ENCODE results near the gene GART.
A peak's percentile ranks its signal among the peaks of the same experiment; 100 is the strongest.

GART gene

GRCh38 chr21:33552999-33553598 lies 11.2 kb upstream of the GART start:
- no peak for DNase-seq (ENCODE audit: low spot score)

- DNase-seq (ENCODE audit: low spot score) = no peak
Observed at GRCh38 chr21:33552093-33552998, 10.4 kb upstream of the GART start.

DNA sequence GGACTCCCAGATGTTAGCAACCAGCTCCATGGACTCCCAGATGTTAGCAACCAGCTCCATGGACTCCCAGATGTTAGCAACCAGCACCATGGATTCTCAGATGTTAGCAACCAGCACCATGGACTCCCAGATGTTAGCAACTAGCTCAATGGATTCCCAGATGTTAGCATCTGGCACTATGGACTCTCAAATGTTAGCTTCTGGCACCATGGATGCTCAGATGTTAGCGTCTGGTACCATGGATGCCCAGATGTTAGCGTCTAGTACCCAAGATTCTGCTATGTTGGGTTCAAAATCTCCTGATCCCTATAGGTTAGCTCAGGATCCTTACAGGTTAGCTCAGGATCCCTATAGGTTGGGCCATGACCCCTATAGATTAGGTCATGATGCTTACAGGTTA lies 9.7 kb upstream of the GART start:
- DNase-seq (ENCODE audit: low spot score) = no peak

DNA sequence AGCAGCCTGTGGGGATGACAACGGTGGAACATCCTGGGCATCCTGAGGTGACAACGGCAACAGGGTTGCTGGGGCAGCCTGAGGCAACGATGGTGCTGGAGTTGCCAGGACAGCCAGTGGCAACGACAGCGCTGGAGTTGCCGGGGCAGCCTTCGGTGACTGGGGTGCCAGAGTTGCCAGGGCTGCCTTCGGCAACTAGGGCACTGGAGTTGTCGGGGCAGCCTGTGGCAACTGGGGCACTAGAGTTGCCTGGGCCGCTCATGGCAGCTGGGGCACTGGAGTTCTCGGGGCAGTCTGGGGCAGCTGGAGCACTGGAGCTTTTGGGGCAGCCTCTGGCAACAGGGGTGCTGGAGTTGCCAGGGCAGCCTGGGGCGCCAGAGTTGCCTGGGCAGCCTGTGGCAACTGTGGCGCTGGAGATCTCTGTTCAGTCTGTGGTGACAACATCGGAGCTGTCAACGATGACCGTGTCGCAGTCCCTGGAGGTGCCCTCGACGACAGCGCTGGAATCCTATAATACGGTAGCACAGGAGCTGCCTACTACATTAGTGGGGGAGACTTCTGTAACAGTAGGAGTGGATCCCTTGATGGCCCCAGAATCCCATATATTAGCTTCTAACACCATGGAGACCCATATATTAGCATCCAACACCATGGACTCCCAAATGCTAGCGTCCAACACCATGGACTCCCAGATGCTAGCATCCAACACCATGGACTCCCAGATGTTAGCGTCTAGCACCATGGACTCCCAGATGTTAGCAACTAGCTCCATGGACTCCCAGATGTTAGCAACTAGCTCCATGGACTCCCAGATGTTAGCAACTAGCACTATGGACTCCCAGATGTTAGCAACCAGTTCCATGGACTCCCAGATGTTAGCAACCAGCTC lies 9.1 kb upstream of the GART start:
- no peak for DNase-seq (ENCODE audit: low spot score)

GRCh38 chr21:33549848-33550771 lies 8.2 kb upstream of the GART start:
- DNase-seq (ENCODE audit: low spot score) = no peak

- DNase-seq (ENCODE audit: low spot score) = no peak
Observed at GRCh38 chr21:33546086-33546485, 4.2 kb upstream of the GART start.

- DNase-seq (ENCODE audit: low spot score) = no peak
Observed at GRCh38 chr21:33544451-33545195, 2.7 kb upstream of the GART start.

DNA sequence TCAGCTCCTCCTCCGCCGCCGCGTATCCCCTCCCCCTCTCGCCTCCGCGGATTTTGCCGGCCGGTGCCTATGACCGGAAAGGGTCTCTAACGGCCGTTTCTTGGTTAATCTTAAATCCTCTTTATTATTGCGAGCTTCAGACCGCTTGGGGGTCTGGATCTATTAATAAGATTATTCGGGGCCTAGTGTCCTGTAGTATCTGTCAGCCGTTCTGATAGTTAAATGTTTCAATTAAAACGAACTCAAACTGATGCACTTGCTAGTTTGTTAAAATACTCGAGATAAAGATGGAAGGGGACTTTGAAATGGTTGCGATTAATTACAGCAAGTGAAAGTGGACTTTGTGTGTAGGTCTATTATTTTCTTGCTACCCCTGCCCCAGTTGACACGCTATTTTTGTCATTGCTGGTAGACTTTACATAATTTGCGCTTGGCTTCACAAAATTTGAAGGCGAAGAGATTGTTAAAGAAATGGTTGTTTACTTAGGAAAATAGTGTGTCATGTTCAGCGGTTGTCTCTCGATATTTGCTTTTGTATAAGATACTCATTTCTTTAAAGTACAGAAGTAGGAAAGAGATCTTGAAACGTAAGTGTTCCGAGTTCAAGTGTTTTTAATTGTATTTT lies 1.7 kb upstream of the GART start:
- DNase-seq (ENCODE audit: low spot score) = peak; percentile 48

DNA sequence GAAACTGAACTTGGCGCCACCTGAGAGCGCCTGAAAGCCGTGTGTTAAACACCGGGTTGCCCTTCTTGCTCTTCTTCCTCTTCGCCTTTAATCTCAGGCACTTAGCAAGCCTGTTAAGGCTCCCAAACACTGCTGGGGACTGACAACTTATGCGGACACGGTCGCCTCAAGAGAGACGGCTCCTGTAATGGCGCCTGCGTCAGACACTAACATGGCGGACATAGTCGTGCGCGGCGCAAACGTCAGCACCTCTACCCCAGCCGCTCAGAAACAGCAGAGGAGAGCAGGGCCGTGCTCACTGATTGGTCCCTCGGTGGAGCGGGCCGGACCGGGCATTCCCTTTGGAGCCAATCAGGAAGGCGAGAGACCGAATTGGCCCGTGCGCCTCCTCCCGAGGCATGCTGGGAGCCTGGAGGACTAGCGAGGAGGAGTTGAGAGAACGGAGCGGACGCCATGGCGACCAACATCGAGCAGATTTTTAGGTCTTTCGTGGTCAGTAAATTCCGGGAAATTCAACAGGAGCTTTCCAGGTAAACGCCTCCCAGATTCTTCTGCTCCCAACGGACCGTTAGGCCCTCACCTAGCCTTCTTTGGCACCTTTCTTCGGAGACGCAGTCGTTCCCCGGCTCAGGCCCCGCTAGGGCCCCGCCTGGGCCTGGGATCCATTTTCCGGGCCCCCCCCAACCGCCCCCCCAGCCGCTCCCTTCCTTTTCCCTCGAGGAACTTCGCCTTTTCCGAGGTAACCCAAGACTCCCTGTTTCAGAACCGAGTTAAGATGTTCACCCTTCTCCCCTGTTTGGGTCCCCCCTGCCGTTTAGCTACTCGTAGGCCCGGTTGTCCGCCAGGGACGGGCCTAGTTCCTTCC lies 955 bp upstream of the GART start, which contains the start of gene SON:
SON (plus strand) TSS at position 399 of the 865 bp plus-strand sequence; CDS start at position 454, 55 bp downstream.
- DNase-seq (ENCODE audit: low spot score) = peak; percentile 98

DNA sequence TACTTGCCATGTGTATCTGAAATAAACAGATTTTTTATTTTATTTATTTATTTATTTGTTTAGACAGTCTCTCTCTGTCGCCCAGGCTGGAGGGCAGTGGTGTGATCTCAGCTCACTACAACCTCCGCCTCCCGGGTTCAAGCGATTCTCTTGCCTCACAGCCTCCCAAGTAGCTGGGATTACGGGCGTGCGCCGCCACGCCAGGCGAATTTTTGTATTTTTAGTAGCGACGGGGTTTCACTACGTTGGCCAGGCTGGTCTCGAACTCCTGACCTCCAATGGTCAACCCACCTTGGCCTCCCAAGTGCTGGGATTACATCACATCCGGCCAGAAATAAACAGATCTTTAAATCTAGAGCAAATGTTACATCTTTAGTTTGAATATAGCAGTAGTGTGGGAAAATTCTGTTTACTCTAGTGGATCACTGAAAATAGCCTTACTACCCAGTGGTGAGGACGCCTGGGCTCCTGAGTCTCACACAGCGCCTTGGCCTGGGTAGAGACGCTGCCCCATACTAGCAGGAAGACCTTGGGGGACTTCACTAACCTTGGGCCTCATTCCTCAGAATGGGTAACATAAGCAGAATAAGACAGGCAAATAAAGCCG lies 709 bp downstream of the GART start:
- DNase-seq (ENCODE audit: low spot score) = peak; percentile 1

- DNase-seq (ENCODE audit: low spot score) = no peak
Observed at GRCh38 chr21:33540711-33541104, 1.2 kb downstream of the GART start.

DNA sequence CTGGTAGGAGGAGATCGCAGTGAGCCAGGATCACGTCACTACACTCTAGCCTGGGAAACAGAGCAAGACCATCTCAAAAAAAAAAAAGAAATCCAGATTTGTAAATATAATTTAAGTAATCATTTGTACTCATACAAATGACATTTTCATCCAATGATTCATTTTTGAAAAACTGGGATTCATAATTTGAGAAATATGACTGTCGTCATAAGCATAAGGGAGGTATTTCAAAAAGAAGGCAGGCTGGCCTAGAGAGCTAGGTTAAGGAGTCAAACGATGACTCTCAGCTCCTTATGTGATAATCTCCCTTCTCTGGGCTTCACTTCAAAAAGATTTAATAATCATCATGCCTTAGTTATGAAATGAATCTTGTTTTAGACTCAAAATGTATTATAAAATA lies 2.3 kb downstream of the GART start:
- no peak for DNase-seq (ENCODE audit: low spot score)

DNA sequence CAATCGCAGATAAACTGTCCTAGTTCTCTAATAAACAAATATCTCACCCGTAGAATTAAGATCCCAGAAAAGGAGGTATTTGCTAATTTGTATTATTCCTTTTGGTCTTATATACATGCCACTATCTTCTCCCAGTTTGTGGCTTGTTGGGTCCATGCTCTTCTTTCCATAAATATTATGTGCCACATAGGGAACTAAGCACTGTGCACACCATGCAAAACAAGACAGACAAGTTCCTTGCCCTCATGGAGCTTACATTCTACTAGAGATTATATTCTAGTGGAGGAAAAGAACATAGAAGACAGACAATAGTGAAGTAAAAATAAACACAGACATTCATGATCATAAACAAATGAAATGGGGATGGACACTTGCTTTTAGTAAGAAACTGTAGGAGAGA lies 4.7 kb downstream of the GART start:
- DNase-seq (ENCODE audit: low spot score) = no peak

DNA sequence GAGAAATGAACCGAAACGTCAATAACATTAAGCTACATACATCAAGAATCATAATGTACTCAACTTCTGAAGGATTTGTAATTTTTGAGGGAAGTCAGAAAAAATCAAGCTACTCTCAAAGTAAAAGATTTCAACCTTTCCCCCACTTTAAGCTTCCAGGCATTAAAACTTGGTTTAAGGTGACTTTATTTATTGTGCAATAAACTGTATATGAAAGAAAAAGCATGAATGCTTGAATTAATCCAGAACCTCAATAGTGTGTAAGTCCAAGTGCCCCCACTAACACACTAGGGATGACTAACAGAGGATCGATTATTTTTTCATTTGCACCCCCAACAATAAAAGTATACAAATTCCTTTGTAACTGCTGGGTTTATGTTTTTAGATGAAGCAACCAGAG lies 10.9 kb downstream of the GART start:
- DNase-seq (ENCODE audit: low spot score) = no peak

DNA sequence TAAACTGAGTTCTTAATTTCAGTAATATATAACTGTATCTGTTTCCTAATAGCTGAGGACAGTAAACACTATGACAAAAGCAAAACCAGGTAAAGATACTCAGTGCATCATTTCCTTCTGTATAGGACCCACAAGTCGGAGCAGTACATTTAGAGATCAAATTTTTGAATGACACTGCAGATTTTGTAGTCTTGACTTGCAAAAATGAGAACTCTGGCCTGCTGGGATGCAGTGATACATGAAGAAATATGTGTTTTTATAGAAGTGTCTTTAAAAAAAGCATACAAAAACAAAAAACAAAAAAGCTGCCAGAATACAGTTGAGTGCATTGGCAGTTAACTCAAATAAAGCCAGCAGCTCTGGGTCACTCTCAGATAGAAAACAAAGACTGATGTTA lies 19.0 kb downstream of the GART start:
- DNase-seq (ENCODE audit: low spot score) = no peak

- no peak for DNase-seq (ENCODE audit: low spot score)
Observed at GRCh38 chr21:33522297-33522952, 19.5 kb downstream of the GART start.

DNA sequence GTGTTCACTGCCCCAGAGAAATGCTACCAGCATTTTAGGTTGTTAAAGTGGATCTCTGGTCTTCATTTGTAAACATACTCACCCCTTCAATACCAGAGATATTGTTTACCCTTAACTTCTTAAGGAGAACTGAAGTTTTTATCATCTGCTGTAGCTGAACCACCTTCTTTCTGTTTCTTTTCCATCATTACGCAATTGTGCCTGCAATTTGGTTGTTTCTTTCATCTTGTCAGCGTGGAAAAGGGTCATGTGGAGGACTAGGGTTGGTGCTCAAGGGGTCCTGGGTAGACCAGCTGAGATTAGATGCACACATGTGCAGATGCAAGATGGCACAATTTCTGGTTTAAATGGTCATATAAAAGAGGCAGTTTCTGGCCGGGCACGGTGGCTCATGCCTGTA lies 23.0 kb downstream of the GART start:
- DNase-seq (ENCODE audit: low spot score) = no peak

GRCh38 chr21:33514229-33514628 lies 27.7 kb downstream of the GART start:
- no peak for DNase-seq (ENCODE audit: low spot score)
